Nephron (organoid): ENCODE results near the gene TSFM.

Experiments used
- H3K27ac Mint-ChIP-seq, 3 experiments: 2 replicates each; pipeline ENCODE4 v1.8.0; 2020; ENCODE audit warnings: mixed read lengths in 3 of 3, mild to moderate bottlenecking in 2 of 3, moderate library complexity in 1 of 3
- H3K27me3 Mint-ChIP-seq: 2 replicates; pipeline ENCODE4 v1.8.0; 2021; ENCODE audit warnings: low read depth, mild to moderate bottlenecking, moderate library complexity, mixed read lengths
- H3K36me3 Mint-ChIP-seq: 2 replicates; pipeline ENCODE4 v1.8.0; 2020; ENCODE audit warnings: low read depth, mixed read lengths
- H3K4me1 Mint-ChIP-seq: 2 replicates; pipeline ENCODE4 v1.8.0; 2020; ENCODE audit warnings: mixed read lengths
- H3K4me3 Mint-ChIP-seq, 3 experiments: 2 replicates each; pipeline ENCODE4 v1.8.0; 2020; ENCODE audit warnings: mild to moderate bottlenecking in 3 of 3, mixed read lengths in 3 of 3, moderate library complexity in 2 of 3
- H3K9me3 Mint-ChIP-seq: 2 replicates; pipeline ENCODE4 v1.8.0; 2020; ENCODE audit warnings: mixed read lengths
- TF ChIP-seq, protein P1 (sequence below), 3 experiments: fragments of 200-600 bp; sonication (generic); IDR thresholded peaks; one replicate each; pipeline ENCODE4 v1.5.0; 2021; ENCODE audit warnings: antibody characterized with exemption in 3 of 3; ENCODE audit not compliant: unreplicated experiment in 3 of 3

Gene TSFM

DNA sequence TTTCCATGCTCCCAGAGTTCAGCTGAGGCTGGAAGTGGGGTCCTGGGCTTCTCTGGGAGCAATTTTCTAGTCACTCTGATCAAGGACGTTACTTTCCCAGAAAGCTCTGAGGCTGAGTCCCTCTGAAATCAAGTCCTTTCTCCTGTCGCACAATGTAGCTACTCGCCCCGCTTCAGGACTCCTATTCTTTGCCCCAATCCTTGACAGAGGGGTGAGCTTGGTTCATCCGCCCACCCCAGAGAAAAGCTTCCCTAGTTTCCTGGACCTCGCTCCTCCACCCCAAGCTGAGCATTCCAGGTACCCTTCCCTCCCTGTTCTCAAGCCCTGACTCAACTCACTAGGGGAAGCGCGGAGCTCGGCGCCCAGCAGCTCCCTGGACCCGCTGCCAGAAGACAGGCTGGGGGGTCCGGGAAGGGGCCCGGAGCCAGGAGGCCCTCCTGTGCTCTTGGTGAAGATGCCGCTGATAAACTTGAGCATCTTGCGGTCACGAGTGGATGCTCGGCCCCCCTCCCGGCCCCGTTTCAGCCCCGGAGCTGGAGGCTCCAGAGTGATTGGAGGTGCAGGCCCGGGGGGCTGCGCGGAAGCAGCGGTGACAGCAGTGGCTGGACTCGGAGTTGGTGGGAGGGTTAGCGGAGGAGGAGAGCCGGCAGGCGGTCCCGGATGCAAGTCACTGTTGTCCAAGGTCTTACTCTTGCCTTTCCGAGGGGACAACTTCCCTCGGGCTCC lies 45.7 kb upstream of the TSFM start:
- no peaks in the 10 kb centered on the region for H3K36me3 Mint-ChIP-seq
- TF ChIP-seq, protein P1, sequence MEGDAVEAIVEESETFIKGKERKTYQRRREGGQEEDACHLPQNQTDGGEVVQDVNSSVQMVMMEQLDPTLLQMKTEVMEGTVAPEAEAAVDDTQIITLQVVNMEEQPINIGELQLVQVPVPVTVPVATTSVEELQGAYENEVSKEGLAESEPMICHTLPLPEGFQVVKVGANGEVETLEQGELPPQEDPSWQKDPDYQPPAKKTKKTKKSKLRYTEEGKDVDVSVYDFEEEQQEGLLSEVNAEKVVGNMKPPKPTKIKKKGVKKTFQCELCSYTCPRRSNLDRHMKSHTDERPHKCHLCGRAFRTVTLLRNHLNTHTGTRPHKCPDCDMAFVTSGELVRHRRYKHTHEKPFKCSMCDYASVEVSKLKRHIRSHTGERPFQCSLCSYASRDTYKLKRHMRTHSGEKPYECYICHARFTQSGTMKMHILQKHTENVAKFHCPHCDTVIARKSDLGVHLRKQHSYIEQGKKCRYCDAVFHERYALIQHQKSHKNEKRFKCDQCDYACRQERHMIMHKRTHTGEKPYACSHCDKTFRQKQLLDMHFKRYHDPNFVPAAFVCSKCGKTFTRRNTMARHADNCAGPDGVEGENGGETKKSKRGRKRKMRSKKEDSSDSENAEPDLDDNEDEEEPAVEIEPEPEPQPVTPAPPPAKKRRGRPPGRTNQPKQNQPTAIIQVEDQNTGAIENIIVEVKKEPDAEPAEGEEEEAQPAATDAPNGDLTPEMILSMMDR (IDR thresholded peaks at IDR 0.05; ENCODE audit: unreplicated experiment in 3 of 3): no peak
- H3K27ac Mint-ChIP-seq: peak overlapping the region in 2 of 3 experiments; percentile 9 to 33
- peaks cover 34% of the 10 kb centered on the region for H3K4me1 Mint-ChIP-seq
- H3K9me3 Mint-ChIP-seq: no peaks in the 10 kb centered on the region
- peaks cover 90% of the 10 kb centered on the region for H3K27me3 Mint-ChIP-seq
- H3K4me3 Mint-ChIP-seq: peak overlapping the region; percentile 78 to 85 (median 84)

- H3K27ac Mint-ChIP-seq: no peak overlapping the region
Measured at GRCh38 chr12:57737467-57738460, 44.8 kb upstream of the TSFM start.

DNA sequence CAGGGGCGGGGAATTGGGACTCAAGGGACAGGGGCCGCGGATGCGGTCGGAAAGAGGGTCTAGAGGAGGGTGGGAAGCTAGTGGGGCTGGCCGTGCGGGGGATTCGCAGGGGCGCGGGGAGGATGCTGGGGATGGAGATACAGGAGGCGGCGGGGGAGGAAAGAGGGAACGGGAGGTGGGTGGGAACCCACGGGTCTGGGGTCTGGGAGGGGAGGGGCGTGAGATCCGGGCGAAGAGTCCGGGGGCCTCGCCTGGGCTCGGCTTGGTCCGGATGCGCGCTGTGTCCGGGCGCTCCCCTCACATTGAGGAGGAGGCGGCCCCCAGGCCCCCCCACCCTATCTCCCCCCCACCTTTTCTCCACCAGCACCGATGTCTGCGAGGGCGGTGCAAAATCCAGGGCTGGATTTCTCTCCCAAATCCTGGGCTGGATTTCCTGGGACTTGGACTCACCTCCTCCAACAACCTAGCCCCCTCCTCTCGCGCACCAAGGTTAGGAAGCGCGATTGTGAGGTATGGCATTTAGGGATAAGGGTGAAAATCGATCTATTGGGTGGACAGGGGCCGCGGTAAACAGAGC lies 43.8 kb upstream of the TSFM start, which contains the start of gene AGAP2:
Gene AGAP2 (minus strand): TSS at position 82 of the 577 bp plus-strand sequence. CDS start 496 bp downstream, outside the sequence.
- TF ChIP-seq, protein P1 (IDR thresholded peaks at IDR 0.05; ENCODE audit: unreplicated experiment in 3 of 3): no peak
- H3K4me1 Mint-ChIP-seq: peaks cover 34% of the 10 kb centered on the region
- peaks cover 80% of the 10 kb centered on the region for H3K27me3 Mint-ChIP-seq
- H3K27ac Mint-ChIP-seq: peak within 1 kb of the TSS in 1 of 3 experiments; percentile 35
- peak within 1 kb of the TSS; percentile 80 to 87 (median 83) for H3K4me3 Mint-ChIP-seq
- H3K36me3 Mint-ChIP-seq: no peaks in the 10 kb centered on the region
- H3K9me3 Mint-ChIP-seq: no peaks in the 10 kb centered on the region

More at GRCh38 chr12:57737467-57738460, 44.8 kb upstream of the TSFM start:
- no peaks in the 10 kb centered on the region for H3K9me3 Mint-ChIP-seq
- H3K36me3 Mint-ChIP-seq: no peaks in the 10 kb centered on the region
- H3K4me3 Mint-ChIP-seq: peak overlapping the region in 1 of 3 experiments; percentile 29
- peaks cover 34% of the 10 kb centered on the region for H3K4me1 Mint-ChIP-seq
- H3K27me3 Mint-ChIP-seq: peaks cover 89% of the 10 kb centered on the region
- TF ChIP-seq, protein P1 (IDR thresholded peaks at IDR 0.05; ENCODE audit: unreplicated experiment in 3 of 3): peak; percentile 34 to 43 (median 36)

- TF ChIP-seq, protein P1 (IDR thresholded peaks at IDR 0.05; ENCODE audit: unreplicated experiment in 3 of 3): no peak
- Mint-ChIP-seq H3K4me3 (peak overlapping the region; percentile 80 to 87 (median 83)), H3K36me3 (no peaks in the 10 kb centered on the region), H3K4me1 (peaks cover 36% of the 10 kb centered on the region), H3K9me3 (no peaks in the 10 kb centered on the region), H3K27ac (peak overlapping the region in 1 of 3 experiments; percentile 35), H3K27me3 (peaks cover 73% of the 10 kb centered on the region)
Measured at GRCh38 chr12:57739387-57739786, 43.2 kb upstream of the TSFM start.

- H3K4me1 Mint-ChIP-seq: peaks cover 30% of the 10 kb centered on the region
- peak overlapping the region in 2 of 3 experiments; percentile 8 to 80 for H3K4me3 Mint-ChIP-seq
- TF ChIP-seq, protein P1 (IDR thresholded peaks at IDR 0.05; ENCODE audit: unreplicated experiment in 3 of 3): no peak
- H3K27me3 Mint-ChIP-seq: peaks cover 67% of the 10 kb centered on the region
- H3K36me3 Mint-ChIP-seq: no peaks in the 10 kb centered on the region
- no peaks in the 10 kb centered on the region for H3K9me3 Mint-ChIP-seq
- H3K27ac Mint-ChIP-seq: no peak overlapping the region
Measured at GRCh38 chr12:57739914-57740538, 42.6 kb upstream of the TSFM start.
